ENCODE measurements around the gene TNS3.

TNS3 gene

GRCh38 chr7:47366211-47366610 lies 215.7 kb downstream of the TNS3 start:
- TF ChIP-seq CTCF (IDR thresholded peaks at IDR 0.05; ENCODE audit: low read depth, low read length), result no peak
- in situ Hi-C loops (cut with HindIII; ENCODE audit: low sequenced_read_pairs), result no loop called here
- no peak for DNase-seq (ENCODE audit: low read depth, low spot score)
- no peak overlapping the region for H3K4me3 ChIP-seq (ENCODE audit: low read depth, low read length)

GRCh38 chr7:47362984-47363383 lies 218.9 kb downstream of the TNS3 start:
- DNase-seq (ENCODE audit: low read depth, low spot score), result no peak
- in situ Hi-C loops (cut with HindIII; ENCODE audit: low sequenced_read_pairs), result no loop called here
- TF ChIP-seq CTCF (IDR thresholded peaks at IDR 0.05; ENCODE audit: low read depth, low read length), result no peak
- no peak overlapping the region for H3K4me3 ChIP-seq (ENCODE audit: low read depth, low read length)

GRCh38 chr7:47361746-47362215 lies 220.1 kb downstream of the TNS3 start:
- TF ChIP-seq CTCF (IDR thresholded peaks at IDR 0.05; ENCODE audit: low read depth, low read length), result no peak
- no peak overlapping the region for H3K4me3 ChIP-seq (ENCODE audit: low read depth, low read length)
- in situ Hi-C loops (cut with HindIII; ENCODE audit: low sequenced_read_pairs), result no loop called here
- peak; percentile 89 for DNase-seq (ENCODE audit: low read depth, low spot score)

GRCh38 chr7:47361236-47361635 lies 220.7 kb downstream of the TNS3 start:
- TF ChIP-seq CTCF (IDR thresholded peaks at IDR 0.05; ENCODE audit: low read depth, low read length), result no peak
- in situ Hi-C loops (cut with HindIII; ENCODE audit: low sequenced_read_pairs), result no loop called here
- DNase-seq (ENCODE audit: low read depth, low spot score), result no peak
- H3K4me3 ChIP-seq (ENCODE audit: low read depth, low read length), result no peak overlapping the region

GRCh38 chr7:47360301-47360900 lies 221.5 kb downstream of the TNS3 start:
- no peak overlapping the region for H3K4me3 ChIP-seq (ENCODE audit: low read depth, low read length)
- DNase-seq (ENCODE audit: low read depth, low spot score), result no peak
- no peak for TF ChIP-seq CTCF (IDR thresholded peaks at IDR 0.05; ENCODE audit: low read depth, low read length)
- in situ Hi-C loops (cut with HindIII; ENCODE audit: low sequenced_read_pairs), result no loop called here

GRCh38 chr7:47358944-47359588 lies 222.8 kb downstream of the TNS3 start:
- in situ Hi-C loops (cut with HindIII; ENCODE audit: low sequenced_read_pairs), result no loop called here
- no peak for TF ChIP-seq CTCF (IDR thresholded peaks at IDR 0.05; ENCODE audit: low read depth, low read length)
- no peak for DNase-seq (ENCODE audit: low read depth, low spot score)
- no peak overlapping the region for H3K4me3 ChIP-seq (ENCODE audit: low read depth, low read length)
